Trophoblast cell (in vitro differentiated cells and primary cell): ENCODE measurements around the gene RSBN1.
"Not testable (repeated sequence)": the region's sequence is repeated elsewhere in the genome, so short reads cannot be mapped to it uniquely, and the experiment has no call there.

Experiments
- DNase-seq, 2 donors: peaks; one replicate each; pipeline ENCODE4 v3.0.0-alpha.2; 2016
- H2AFZ ChIP-seq: 2 replicates; pipeline ENCODE4 v1.6.1; 2013; ENCODE audit warnings: low read length, moderate library complexity, mild to moderate bottlenecking; ENCODE audit not compliant: insufficient read depth, poor library complexity
- H2AK5ac ChIP-seq: 2 replicates; pipeline ENCODE4 v1.6.1; 2013; ENCODE audit warnings: mild to moderate bottlenecking, low read length
- H2BK120ac ChIP-seq: 2 replicates; pipeline ENCODE4 v1.6.1; 2013; ENCODE audit warnings: low read length, mild to moderate bottlenecking, moderate library complexity; ENCODE audit not compliant: insufficient read depth, poor library complexity
- H2BK12ac ChIP-seq: 2 replicates; pipeline ENCODE4 v1.6.1; 2013; ENCODE audit warnings: mild to moderate bottlenecking, low read length, moderate library complexity
- H2BK5ac ChIP-seq: 2 replicates; pipeline ENCODE4 v1.6.1; 2013; ENCODE audit warnings: low read length, low read depth, moderate library complexity, mild to moderate bottlenecking; ENCODE audit not compliant: poor library complexity
- H3K14ac ChIP-seq: 2 replicates; pipeline ENCODE4 v1.6.1; 2013; ENCODE audit warnings: mild to moderate bottlenecking, low read length
- H3K18ac ChIP-seq: 2 replicates; pipeline ENCODE4 v1.6.1; 2013; ENCODE audit warnings: mild to moderate bottlenecking, low read length
- H3K23ac ChIP-seq: 2 replicates; pipeline ENCODE4 v1.6.1; 2013; ENCODE audit warnings: low read length
- H3K27ac ChIP-seq: 2 replicates; pipeline ENCODE4 v1.5.1; 2013; ENCODE audit warnings: low read depth, mild to moderate bottlenecking, inconsistent platforms, low read length, moderate library complexity
- H3K27me3 ChIP-seq: 2 replicates; pipeline ENCODE4 v1.6.1; 2013; ENCODE audit warnings: inconsistent platforms, mild to moderate bottlenecking, low read length, moderate library complexity; ENCODE audit not compliant: insufficient read depth
- H3K36me3 ChIP-seq, 2 experiments: 1 replicate in 1 of 2; 2 replicates in 1 of 2; pipeline ENCODE4 v1.6.1; 2013; ENCODE audit warnings: low read length in 2 of 2, mild to moderate bottlenecking in 2 of 2, moderate library complexity in 1 of 2; ENCODE audit not compliant: insufficient read depth in 2 of 2, control insufficient read depth in 1 of 2
- H3K4ac ChIP-seq: 2 replicates; pipeline ENCODE4 v1.6.1; 2013; ENCODE audit warnings: low read depth, mild to moderate bottlenecking, low read length, moderate library complexity
- H3K4me1 ChIP-seq, 2 experiments: 1 replicate in 1 of 2; 2 replicates in 1 of 2; pipeline ENCODE4 v1.6.1; 2013; ENCODE audit warnings: low read length in 2 of 2, mild to moderate bottlenecking in 2 of 2, moderate library complexity in 1 of 2; ENCODE audit not compliant: insufficient read depth in 2 of 2, control insufficient read depth in 1 of 2
- H3K4me2 ChIP-seq: 2 replicates; pipeline ENCODE4 v1.6.1; 2013; ENCODE audit warnings: inconsistent platforms, mild to moderate bottlenecking, low read length, moderate library complexity
- H3K4me3 ChIP-seq: 2 replicates; pipeline ENCODE4 v1.5.1; 2013; ENCODE audit warnings: mild to moderate bottlenecking, low read depth, low read length, inconsistent platforms
- H3K79me1 ChIP-seq: one replicate; pipeline ENCODE4 v1.6.1; 2013; ENCODE audit warnings: low read length
- H3K79me2 ChIP-seq: 2 replicates; pipeline ENCODE4 v1.6.1; 2013; ENCODE audit warnings: low read length, mild to moderate bottlenecking; ENCODE audit not compliant: control insufficient read depth, insufficient read depth, poor library complexity
- H3K9ac ChIP-seq: 2 replicates; pipeline ENCODE4 v1.6.1; 2013; ENCODE audit warnings: mild to moderate bottlenecking, low read length
- H3K9me3 ChIP-seq: 2 replicates; pipeline ENCODE4 v1.6.1; 2013; ENCODE audit warnings: low read depth, mild to moderate bottlenecking, control low read depth, inconsistent platforms, low read length; ENCODE audit not compliant: insufficient read depth
- H4K12ac ChIP-seq: 2 replicates; pipeline ENCODE4 v1.6.1; 2013; ENCODE audit warnings: low read depth, mild to moderate bottlenecking, low read length, moderate library complexity
- H4K8ac ChIP-seq: 2 replicates; pipeline ENCODE4 v1.6.1; 2013; ENCODE audit warnings: low read depth, mild to moderate bottlenecking, low read length, moderate library complexity
- H4K91ac ChIP-seq: one replicate; pipeline ENCODE4 v1.6.1; 2013; ENCODE audit warnings: low read depth, mild to moderate bottlenecking, low read length, moderate library complexity
- WGBS: extraction: QIAGEN DNeasy Blood & Tissue Kit; methylation state at CpG from one replicate; pipeline ENCODE4 v1.1.7; 2013; ENCODE audit warnings: missing lambda C conversion rate; ENCODE audit not compliant: insufficient read length, insufficient coverage; ENCODE audit errors: extremely low coverage; 5-methylcytosine and 5-hydroxymethylcytosine counted together

Gene RSBN1

GRCh38 chr1:113756461-113756860, 55.8 kb downstream of the RSBN1 start:
- Histone ChIP-seq H3K9me3 (no peaks in the 10 kb centered on the region), H3K27me3 (no peaks in the 10 kb centered on the region), H2AK5ac (no peak overlapping the region), H3K18ac (no peak overlapping the region), H3K4me3 (no peak overlapping the region), H3K14ac (no peak overlapping the region), H4K12ac (no peak overlapping the region), H3K79me2 (peaks cover 8% of the 10 kb centered on the region), H2BK12ac (no peak overlapping the region), H2AFZ (no peak overlapping the region), H4K91ac (no peak overlapping the region), H3K79me1 (peaks cover 16% of the 10 kb centered on the region), H3K4me1 (peaks cover 0 to 2% of the 10 kb centered on the region in 2 experiments), H3K36me3 (peaks cover 5 to 12% of the 10 kb centered on the region in 2 experiments), H4K8ac (no peak overlapping the region), H3K4me2 (no peak overlapping the region), H2BK120ac (no peak overlapping the region), H2BK5ac (no peak overlapping the region), H3K9ac (no peak overlapping the region), H3K23ac (no peak overlapping the region), H3K4ac (no peak overlapping the region), H3K27ac (no peak overlapping the region)
- WGBS, result no CpG with 5 or more reads among the region's 1 CpG
- no peak for DNase-seq

- H3K14ac ChIP-seq, H2AFZ ChIP-seq, H2AK5ac ChIP-seq, H3K4me3 ChIP-seq, H2BK120ac ChIP-seq, H4K12ac ChIP-seq, H3K18ac ChIP-seq, H3K27ac ChIP-seq, H3K4me2 ChIP-seq, H3K4ac ChIP-seq, H3K4me1 ChIP-seq, H3K27me3 ChIP-seq, H4K91ac ChIP-seq, H3K79me1 ChIP-seq, DNase-seq, H3K9ac ChIP-seq, H4K8ac ChIP-seq, H3K9me3 ChIP-seq, H2BK5ac ChIP-seq, H3K23ac ChIP-seq, H2BK12ac ChIP-seq, H3K79me2 ChIP-seq: not testable (repeated sequence)
- WGBS, result no CpG with 5 or more reads among the region's 6 CpGs
- peaks cover 7 to 13% of the 10 kb centered on the region in 2 experiments for H3K36me3 ChIP-seq
These were observed 58.9 kb downstream of the RSBN1 start for GRCh38 chr1:113753333-113753732.

- Histone ChIP-seq H3K27ac (no peak overlapping the region), H2AFZ (no peak overlapping the region), H3K9ac (no peak overlapping the region), H3K4me3 (no peak overlapping the region), H2AK5ac (no peak overlapping the region), H3K79me1 (no peaks in the 10 kb centered on the region), H3K4me1 (no peaks in the 10 kb centered on the region), H3K14ac (no peak overlapping the region), H2BK5ac (no peak overlapping the region), H3K18ac (no peak overlapping the region), H2BK12ac (no peak overlapping the region), H3K79me2 (no peaks in the 10 kb centered on the region), H3K36me3 (peaks cover 7 to 15% of the 10 kb centered on the region in 2 experiments), H3K9me3 (no peaks in the 10 kb centered on the region), H3K23ac (no peak overlapping the region), H4K12ac (no peak overlapping the region), H4K8ac (no peak overlapping the region), H2BK120ac (no peak overlapping the region), H3K4me2 (no peak overlapping the region), H3K27me3 (no peaks in the 10 kb centered on the region), H4K91ac (no peak overlapping the region), H3K4ac (no peak overlapping the region)
- no peak for DNase-seq
- no CpG with 5 or more reads among the region's 1 CpG for WGBS
These were observed 60.8 kb downstream of the RSBN1 start for GRCh38 chr1:113751516-113751915.

GRCh38 chr1:113751114-113751513, 61.2 kb downstream of the RSBN1 start:
- Histone ChIP-seq H3K36me3 (peaks cover 8 to 15% of the 10 kb centered on the region in 2 experiments), H4K91ac (no peak overlapping the region), H4K12ac (no peak overlapping the region), H2BK12ac (no peak overlapping the region), H3K4ac (no peak overlapping the region), H2AFZ (no peak overlapping the region), H3K18ac (no peak overlapping the region), H2BK120ac (no peak overlapping the region), H3K79me1 (no peaks in the 10 kb centered on the region), H3K9ac (no peak overlapping the region), H3K4me2 (no peak overlapping the region), H3K23ac (no peak overlapping the region), H3K9me3 (no peaks in the 10 kb centered on the region), H3K4me3 (no peak overlapping the region), H2BK5ac (no peak overlapping the region), H3K4me1 (no peaks in the 10 kb centered on the region), H3K27ac (no peak overlapping the region), H3K27me3 (no peaks in the 10 kb centered on the region), H4K8ac (no peak overlapping the region), H3K79me2 (no peaks in the 10 kb centered on the region), H3K14ac (no peak overlapping the region), H2AK5ac (no peak overlapping the region)
- DNase-seq, result no peak
